ENCODE results near the gene UBE2S. TPM values are rescaled to one million over a fixed set of nuclear protein-coding genes. Genes with fewer than 3 reads are reported as not detected.

UBE2S gene
- total RNA-seq, 4 donors from 2014 or later = 8.0 to 16.2 (median 9.9) TPM

GRCh38 chr19:55383279-55384130 lies 24.1 kb downstream of the UBE2S start:
- Histone ChIP-seq H3K36me3 (peaks cover 0 to 17% (median 12%) of the 10 kb centered on the region in 3 donors), H3K27me3 (no peaks in the 10 kb centered on the region), H3K4me3 (peak overlapping the region; percentile 33 to 95 (median 81)), H3K27ac (peak overlapping the region; percentile 79 to 96 (median 86)), H3K4me1 (peaks cover 0 to 41% (median 31%) of the 10 kb centered on the region in 4 donors), H3K9me3 (no peaks in the 10 kb centered on the region)
- WGBS, 2 donors = 9 to 13% methylated on average over 31 to 46 of the region's 88 CpGs
- TF ChIP-seq CTCF (IDR thresholded peaks at IDR 0.05) (peak in 4 of 5 experiments; percentile 16 to 68 (median 48)), POLR2A (IDR thresholded peaks at IDR 0.05) (peak in 1 of 2 donors; percentile 28), EP300 (IDR thresholded peaks at IDR 0.05) (peak in 1 of 2 donors; percentile 31)
- no peak for DNase-seq (ENCODE audit: low spot score in 2 of 2)

- DNase-seq (ENCODE audit: low spot score in 2 of 2) = no peak
- no peak for TF ChIP-seq CTCF (IDR thresholded peaks at IDR 0.05)
- H3K36me3 ChIP-seq = peaks cover 0 to 8% (median 3%) of the 10 kb centered on the region in 3 donors
- H3K9me3 ChIP-seq = no peaks in the 10 kb centered on the region
- no peak overlapping the region for H3K4me3 ChIP-seq
- peaks cover 0 to 35% (median 23%) of the 10 kb centered on the region in 4 donors for H3K4me1 ChIP-seq
- 81 to 98% methylated on average over 3 of the region's 3 CpGs for WGBS, 2 donors
- H3K27ac ChIP-seq = no peak overlapping the region
- peaks cover 0 to 8% of the 10 kb centered on the region in 2 donors for H3K27me3 ChIP-seq
These were observed 25.0 kb downstream of the UBE2S start for GRCh38 chr19:55382522-55383054.

GRCh38 chr19:55382013-55382412 lies 25.6 kb downstream of the UBE2S start:
- Histone ChIP-seq H3K27ac (no peak overlapping the region), H3K4me3 (no peak overlapping the region), H3K36me3 (peaks cover 0 to 2% (median 0%) of the 10 kb centered on the region in 3 donors), H3K4me1 (peaks cover 0 to 33% (median 17%) of the 10 kb centered on the region in 4 donors), H3K27me3 (peaks cover 0 to 14% of the 10 kb centered on the region in 2 donors), H3K9me3 (no peaks in the 10 kb centered on the region)
- 95% methylated on average over 5 of the region's 5 CpGs for WGBS, 2 donors
- TF ChIP-seq POLR2A (IDR thresholded peaks at IDR 0.05) = no peak
- TF ChIP-seq EP300 (IDR thresholded peaks at IDR 0.05) = no peak
- TF ChIP-seq CTCF (IDR thresholded peaks at IDR 0.05) = no peak
- DNase-seq (ENCODE audit: low spot score in 2 of 2) = no peak

- H3K27ac ChIP-seq = no peak overlapping the region
- no peak overlapping the region for H3K4me3 ChIP-seq
- H3K9me3 ChIP-seq = no peaks in the 10 kb centered on the region
- no peak for DNase-seq (ENCODE audit: low spot score in 2 of 2)
- peaks cover 3 to 42% of the 10 kb centered on the region in 2 donors for H3K27me3 ChIP-seq
- WGBS, 2 donors = 63 to 69% methylated on average over 11 of the region's 11 CpGs
- H3K4me1 ChIP-seq = peaks cover 0 to 21% (median 3%) of the 10 kb centered on the region in 4 donors
- no peak for TF ChIP-seq CTCF (IDR thresholded peaks at IDR 0.05)
- no peak for TF ChIP-seq EP300 (IDR thresholded peaks at IDR 0.05)
- no peaks in the 10 kb centered on the region for H3K36me3 ChIP-seq
These were observed 28.4 kb downstream of the UBE2S start for GRCh38 chr19:55379174-55379573.

Measured in tibial nerve (tissue), 4 donors.